DMS114 treated with DMSO at 0.1 percent for 48 hours (cell line): ENCODE results near the gene F10.

Experiments used
- DNase-seq: peaks from one replicate; lab custom pipeline; 2025; ENCODE audit not compliant: unreplicated experiment; lab: John Stamatoyannopoulos, UW

F10 gene

DNA sequence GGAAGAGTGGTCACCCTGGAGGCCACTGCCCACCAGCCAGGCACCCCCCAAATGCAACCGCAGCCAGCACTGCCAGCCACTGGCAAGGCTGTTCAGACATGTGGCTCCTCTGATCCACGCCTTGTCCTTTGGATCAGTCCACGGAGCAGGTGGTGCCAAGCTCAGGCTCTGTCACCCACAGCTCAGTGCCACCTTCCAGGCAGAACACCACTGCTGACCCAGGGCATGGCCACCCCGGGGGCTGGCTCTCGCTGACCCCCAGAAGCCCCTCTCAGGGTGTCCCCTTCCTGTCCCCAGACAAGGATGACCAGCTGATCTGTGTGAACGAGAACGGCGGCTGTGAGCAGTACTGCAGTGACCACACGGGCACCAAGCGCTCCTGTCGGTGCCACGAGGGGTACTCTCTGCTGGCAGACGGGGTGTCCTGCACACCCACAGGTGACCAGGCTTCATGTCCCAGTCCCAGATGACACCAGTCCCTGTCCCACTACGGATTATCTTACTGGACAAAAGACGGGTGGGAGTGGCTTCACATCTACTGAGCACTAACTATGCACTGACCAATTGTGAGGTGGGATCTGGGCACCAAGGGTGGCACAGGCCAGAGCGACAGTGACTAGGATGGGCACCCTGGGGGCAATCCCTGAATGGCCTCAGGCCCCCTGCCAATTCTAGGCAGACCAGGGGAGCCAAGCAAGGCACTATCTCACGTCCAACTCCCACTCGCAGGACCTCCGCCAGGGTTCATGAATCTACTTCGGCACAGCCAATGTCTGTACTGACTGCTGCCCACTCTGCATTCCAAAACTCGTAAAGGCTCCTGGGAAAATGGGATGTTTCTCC, 7.0 kb upstream of the F10 start:
- no peak for DNase-seq

DNA sequence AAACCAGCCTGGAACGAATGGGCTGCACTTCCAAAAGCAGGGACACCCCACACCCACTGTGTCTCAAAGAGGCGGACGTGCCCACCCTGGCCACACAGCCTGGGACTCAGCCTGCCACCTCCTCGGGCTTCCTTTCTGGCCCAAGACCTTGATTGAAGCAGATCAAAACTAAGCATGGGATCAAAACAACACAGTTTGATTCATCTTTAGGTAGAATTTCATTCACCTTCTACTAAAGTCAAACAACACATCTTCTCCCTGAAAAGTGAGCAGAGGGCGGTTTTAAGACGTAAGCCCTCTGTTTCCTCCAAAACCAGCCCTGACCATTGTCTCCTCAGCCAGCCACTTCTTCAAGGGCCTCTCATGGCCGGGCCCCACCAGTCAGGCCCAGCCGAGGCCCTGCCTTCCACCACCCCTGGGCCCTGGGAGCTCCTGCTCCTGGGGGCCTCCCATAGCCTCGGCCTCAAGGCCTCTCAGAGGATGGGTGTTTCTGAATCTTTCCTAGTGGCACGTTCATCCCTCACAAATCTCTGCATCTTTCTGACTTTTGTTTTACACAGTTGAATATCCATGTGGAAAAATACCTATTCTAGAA, 6.3 kb upstream of the F10 start:
- DNase-seq: no peak

DNA sequence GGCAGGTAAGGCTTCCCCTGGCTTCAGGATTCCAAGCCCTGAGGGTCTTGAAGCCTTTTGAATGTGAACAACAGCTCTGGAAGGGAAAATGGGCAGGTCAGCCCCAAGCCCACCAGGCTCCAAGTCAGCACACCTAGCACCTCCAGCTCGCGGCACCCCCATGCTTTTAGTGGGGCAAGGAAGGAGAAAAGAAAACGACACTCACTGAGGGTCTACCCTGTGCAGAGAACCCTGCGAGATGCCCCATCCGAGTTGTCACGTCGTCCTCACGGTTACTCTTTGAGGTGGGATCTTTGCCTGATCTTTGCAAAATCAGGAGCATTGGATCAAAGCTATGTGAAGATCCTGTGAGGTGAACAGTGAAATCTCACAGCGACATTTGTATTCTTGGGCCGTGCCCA, 5.7 kb upstream of the F10 start:
- no peak for DNase-seq

DNA sequence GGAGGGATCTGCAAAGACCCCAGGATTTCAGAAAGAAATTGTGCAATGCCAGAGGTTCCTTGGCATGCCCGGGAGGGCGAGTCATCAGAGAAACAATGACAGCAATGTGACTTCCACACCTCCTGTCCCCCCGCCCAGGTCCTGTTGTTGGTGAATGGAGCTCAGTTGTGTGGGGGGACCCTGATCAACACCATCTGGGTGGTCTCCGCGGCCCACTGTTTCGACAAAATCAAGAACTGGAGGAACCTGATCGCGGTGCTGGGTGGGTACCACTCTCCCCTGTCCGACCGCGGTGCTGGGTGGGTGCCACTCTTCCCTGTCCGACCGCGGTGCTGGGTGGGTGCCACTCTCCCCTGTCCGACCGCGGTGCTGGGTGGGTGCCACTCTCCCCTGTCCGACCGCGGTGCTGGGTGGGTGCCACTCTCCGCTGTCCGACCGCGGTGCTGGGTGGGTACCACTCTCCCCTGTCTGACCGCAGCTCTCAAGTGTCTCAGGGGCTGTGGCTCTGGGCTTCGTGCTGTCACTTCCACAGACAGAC, 5.2 kb upstream of the F10 start:
- DNase-seq: no peak

DNA sequence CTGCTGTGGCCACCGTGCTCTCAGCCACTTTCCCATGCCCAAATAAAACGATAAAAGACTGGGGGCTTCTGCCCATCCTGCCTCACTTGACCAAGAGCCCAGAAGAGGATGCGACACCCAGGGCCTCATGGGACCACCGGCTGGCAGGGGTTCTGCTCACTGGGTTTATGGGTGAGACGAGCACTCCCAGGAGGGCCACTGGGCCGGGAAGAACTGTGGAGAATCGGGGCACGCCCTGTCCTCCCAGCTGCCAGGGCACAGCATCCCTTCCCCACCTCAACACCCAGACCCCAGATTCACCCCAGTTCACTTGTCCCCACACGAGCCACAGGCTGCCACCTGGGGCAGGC, 4.7 kb upstream of the F10 start:
- DNase-seq: no peak

DNA sequence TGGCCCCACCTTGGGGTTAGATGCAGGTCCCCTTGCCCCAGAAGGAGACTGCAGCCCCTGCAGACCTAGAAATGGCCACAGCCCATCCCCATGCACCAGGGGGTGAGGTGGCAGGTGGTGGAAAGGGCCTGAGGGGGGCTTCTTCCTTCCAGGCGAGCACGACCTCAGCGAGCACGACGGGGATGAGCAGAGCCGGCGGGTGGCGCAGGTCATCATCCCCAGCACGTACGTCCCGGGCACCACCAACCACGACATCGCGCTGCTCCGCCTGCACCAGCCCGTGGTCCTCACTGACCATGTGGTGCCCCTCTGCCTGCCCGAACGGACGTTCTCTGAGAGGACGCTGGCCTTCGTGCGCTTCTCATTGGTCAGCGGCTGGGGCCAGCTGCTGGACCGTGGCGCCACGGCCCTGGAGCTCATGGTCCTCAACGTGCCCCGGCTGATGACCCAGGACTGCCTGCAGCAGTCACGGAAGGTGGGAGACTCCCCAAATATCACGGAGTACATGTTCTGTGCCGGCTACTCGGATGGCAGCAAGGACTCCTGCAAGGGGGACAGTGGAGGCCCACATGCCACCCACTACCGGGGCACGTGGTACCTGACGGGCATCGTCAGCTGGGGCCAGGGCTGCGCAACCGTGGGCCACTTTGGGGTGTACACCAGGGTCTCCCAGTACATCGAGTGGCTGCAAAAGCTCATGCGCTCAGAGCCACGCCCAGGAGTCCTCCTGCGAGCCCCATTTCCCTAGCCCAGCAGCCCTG, 4.2 kb upstream of the F10 start:
- no peak for DNase-seq

DNA sequence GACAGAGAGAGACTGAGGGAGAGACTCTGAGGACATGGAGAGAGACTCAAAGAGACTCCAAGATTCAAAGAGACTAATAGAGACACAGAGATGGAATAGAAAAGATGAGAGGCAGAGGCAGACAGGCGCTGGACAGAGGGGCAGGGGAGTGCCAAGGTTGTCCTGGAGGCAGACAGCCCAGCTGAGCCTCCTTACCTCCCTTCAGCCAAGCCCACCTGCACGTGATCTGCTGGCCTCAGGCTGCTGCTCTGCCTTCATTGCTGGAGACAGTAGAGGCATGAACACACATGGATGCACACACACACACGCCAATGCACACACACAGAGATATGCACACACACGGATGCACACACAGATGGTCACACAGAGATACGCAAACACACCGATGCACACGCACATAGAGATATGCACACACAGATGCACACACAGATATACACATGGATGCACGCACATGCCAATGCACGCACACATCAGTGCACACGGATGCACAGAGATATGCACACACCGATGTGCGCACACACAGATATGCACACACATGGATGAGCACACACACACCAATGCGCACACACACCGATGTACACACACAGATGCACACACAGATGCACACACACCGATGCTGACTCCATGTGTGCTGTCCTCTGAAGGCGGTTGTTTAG, 3.3 kb upstream of the F10 start:
- DNase-seq: no peak

DNA sequence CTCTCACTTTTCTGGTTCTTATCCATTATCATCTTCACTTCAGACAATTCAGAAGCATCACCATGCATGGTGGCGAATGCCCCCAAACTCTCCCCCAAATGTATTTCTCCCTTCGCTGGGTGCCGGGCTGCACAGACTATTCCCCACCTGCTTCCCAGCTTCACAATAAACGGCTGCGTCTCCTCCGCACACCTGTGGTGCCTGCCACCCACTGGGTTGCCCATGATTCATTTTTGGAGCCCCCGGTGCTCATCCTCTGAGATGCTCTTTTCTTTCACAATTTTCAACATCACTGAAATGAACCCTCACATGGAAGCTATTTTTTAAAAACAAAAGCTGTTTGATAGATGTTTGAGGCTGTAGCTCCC, 2.8 kb upstream of the F10 start:
- DNase-seq: no peak

DNA sequence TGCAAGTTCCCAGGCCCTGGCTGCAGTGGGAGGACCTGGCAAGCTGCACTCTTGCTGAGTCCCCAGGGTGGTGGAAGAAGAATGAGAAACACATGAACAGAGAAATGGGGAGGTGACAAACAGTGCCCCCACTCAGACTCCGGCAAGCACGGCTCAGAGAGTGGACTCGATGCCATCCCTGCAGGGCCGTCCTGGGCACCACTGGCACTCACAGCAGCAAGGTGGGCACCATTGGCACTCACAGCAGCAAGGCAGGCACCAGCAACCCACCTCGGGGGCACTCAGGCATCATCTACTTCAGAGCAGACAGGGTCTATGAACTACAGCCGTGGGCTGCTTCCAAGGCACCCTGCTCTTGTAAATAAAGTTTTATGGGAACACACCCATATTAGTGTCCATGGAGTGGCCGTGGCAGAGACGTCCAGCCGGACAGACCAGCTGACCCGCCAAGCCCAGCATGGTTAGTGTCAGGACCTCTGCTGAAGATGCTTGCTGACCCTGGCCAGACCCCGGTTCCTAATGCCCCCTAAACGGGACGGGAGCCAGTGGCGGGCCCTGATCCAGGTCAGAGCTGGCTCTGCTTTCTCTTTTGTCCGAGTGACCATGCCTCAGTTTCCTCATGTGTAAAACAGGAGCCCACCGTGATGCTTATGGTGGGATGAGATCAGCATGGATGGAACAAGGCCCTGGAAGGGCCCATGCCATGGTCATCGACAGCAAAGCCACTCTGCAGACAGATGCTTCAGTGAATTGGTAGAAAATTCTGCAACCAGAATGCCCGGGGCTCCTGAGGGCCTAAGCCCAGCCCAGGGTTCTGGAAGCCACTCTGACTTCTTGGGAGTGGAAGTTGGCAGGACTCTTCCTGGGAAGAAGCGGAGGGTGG, 2.1 kb upstream of the F10 start:
- no peak for DNase-seq

DNA sequence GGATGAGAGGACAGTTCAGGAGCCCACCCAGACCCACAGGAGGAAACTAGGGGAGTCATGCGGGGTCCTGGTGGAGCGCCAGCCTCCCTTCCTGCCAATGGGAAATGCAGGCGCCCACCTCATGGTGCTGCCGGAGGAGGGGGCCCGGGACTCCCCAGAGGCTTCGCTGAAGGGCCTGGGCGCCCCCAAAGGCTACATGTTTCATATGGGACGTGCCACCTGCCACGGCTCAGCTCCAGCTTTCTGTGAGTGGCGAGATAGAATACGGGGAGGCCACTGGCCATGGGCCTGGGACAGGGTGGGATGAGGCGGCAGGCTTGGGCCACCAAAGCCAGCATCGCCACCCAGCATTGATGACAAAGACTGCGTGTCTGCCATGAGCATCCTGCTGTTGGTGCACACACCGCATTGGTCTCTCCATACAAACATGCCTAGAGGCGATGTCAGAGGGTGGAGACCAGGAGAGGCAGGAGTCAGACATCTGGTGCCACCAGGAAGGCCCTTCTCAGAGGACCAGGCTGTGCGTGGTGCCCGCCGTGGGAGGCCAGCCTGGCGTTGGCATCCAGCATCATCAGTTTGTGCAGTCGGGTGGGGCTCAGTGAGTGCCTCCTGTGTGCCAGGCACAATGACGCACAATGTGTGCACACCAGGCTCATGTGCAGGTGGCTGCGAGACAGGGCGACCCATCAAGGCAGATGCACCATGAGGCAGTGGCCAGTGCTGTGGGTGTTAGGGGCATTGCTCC, 1.2 kb upstream of the F10 start:
- DNase-seq: no peak

DNA sequence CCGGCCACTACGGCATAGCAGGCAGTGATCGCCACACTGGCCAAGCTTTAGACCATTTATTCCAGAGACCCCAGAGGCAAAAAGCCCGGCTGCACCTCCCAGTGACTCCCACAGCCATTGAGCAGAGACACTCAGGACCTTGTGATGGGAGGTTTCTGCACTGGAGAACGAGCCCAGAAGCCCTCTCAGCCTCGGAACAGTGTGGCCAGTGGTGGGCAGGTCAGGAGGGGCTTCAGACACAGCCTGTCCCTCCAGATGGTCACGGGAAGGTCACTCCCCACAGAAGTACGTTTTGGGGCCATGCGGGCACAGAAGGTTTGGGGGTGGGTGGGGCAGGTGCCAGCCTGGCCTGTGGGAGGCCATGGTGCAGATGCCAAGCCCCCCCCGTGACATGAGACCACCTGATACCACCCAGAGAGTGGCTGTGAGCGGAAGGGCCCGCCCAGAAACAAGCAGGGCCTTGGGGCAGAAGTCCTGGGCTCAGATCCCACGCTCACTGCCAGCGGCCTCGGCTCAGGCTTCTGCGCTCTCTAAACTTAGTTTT, 599 bp upstream of the F10 start:
- DNase-seq: no peak

DNA sequence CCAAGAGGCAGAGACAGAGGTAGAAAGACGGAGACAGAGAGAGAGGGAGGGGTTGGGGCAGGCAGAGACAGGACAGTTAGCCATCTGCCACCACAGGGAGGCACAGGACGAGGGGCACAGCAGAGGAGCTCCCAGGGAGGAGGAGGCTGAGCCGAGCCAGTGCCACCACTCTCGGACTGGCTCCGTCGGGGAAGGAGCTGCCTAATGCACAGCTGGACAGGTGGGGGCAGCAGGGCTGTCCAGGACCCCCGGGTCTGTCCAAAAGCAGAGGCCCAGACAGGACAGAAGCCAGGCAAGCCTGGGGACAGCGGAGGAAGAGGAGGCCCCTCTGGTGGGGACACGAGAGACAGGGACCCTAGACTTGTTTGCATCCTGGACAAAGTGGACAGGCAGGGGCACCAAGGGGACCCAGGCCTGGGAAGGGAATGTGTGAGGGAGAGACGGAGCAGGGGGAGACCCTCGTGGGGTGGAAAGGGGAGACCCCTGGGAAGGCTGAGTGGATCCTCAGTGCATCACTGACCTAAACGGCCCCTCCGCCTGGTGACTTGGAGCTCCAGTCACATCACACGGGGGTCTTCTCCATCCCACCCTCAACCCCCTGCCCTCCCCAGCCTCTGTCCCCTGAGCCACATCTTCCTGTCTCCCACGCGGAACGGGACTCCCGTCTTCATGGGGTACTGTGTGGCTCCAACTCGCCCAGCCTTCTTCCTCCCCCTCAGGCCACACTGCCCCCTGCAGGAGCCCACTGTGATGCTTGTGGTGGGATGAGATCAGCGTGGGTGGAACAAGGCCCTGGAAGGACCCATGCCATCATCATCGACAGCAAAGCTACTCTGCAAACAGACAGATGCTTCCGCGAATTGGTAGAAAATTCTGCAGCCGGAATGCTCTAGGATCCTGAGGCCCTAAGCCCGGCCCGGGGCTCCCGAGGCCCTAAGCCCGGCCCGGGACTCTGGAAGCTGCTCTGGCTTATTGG, 915 bp downstream of the F10 start:
- no peak for DNase-seq

DNA sequence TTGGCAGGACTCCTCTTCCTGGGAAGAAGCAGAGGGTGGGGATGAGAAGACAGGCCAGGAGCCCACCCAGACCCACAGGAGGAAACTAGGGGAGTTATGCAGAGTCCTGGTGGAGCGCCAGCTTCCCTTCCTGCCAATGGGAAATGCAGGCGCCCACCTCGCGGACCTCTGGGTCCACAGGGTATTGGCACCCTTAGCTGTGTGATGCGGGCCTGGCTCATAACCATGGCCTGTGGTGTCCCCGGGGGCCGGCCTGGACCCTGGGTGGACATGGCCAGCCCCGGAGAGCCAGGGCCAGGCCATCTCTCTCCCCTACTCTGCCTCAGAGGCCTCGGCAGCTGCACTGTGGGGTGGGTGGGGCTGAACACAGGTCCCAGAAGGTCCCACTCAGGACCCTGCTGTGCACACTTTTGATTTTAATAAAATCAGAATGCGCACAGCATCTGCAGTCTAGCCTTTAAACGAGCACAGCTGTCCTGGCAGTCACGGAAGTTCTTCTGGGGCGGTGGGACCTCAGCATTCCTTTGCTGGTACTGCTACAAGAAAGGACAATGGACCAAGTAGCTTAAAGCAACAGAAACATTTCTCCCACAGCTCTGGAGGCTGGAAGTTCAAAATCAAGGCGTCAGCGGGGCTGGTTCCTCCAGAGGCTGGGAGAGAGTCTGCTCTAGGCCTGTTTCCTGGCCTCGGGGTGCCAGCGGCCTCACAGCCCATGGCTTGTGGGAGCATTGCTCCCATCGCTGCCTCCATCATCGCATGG, 1.8 kb downstream of the F10 start:
- DNase-seq: no peak

DNA sequence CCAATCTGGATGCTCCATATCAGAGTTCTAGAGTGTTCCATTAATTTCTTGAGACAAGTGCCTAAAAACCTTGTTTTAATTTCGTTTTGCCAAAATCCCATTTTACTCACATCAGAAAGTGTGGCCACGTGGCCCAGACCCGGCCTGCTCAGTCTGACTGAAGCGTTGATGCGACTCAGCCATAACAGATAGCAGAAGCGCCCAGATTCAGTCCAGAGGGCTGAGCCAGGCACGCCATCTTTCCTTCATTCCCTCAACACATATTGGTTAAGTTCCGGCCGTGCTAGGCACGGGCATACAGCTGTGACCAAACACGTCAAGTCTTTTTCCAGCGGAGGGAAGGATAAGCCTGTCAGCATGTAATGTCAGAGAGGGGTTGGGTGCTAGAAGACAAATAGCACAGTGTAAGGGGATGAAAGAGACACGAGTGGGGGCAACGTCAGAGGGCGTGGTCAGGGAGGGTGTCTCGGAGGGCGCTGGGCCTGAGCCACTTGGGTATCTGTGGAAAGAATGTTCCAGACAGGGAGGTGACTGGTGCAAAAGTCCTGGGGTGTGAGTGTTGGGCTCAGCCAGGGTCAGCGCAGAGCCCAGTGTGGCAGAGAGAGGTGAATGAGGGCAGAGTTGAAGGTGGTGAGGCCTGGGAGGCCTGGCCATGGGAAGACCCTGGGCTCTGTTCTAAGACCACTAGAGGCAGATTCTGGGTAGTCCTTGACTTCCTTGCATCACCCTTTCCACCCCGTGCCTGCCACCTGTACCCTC, 3.1 kb downstream of the F10 start:
- DNase-seq: no peak

DNA sequence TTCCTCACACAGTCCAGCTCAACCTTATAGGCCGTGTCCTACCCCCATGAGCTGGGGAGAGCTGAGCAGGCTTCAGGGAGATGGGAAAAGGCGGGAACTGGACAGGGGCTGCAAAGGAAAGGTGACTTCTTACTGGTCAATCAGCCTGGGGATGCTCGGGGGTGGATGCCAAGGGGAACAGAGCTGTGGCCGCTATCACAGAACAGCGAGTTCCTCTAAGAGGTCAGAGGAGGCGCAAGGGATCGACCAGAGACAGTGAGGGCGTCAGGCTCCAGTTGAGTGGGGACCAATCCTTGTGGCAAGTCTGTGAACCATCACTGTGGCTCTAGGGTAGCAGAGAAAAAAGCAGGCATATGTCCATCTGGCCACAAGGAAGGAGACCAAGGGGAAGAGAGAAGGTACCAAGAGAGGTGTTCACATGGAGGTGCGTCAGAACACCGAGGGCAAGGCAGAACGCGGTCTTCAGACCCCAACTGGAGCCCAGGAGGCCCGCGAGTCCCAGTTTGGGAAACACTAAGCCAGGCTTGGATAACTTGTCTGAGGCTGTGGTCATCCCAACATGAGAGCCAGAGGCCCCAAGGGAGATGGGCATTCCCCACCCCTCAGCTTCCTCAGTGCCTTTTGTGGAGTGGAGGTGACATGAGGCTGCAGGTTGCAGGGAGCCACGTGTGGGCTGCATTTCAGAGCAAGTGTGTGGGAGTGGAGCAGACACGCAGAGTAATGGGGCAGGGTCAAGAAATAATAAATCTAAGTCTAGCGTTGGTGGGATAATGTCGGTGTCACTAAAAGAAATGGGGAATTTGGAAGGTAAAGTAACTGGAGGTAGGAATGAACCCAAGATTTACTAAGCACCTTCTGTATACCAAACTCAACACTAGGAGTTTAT, 3.9 kb downstream of the F10 start:
- DNase-seq: no peak

DNA sequence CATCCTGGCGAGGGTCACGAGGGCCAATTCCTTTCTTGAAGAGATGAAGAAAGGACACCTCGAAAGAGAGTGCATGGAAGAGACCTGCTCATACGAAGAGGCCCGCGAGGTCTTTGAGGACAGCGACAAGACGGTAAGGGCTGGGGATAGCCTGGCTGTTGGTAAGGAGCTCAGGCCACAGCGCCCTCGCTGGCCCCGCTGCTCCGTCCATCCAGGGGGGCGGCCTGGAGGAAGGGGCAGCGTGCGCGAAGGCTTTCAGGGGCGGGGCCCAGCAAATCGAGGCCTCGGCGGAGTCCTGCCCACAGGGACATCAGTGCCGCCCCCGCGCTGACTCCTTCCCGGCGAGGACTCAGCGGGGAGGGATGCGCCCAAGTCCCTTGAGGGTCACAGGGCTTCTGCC, 6.9 kb downstream of the F10 start:
- no peak for DNase-seq
